GM23248 (cell line): ENCODE measurements around the gene MOV10. TPM values are rescaled to one million over a fixed set of nuclear protein-coding genes. Genes with fewer than 3 reads are reported as not detected.
"Not testable (repeated sequence)": the region's sequence is repeated elsewhere in the genome, so short reads cannot be mapped to it uniquely, and the experiment has no call there.

ENCODE experiments used
- DNase-seq: peaks from one replicate; pipeline ENCODE4 v3.0.0-alpha.2; 2015
- H2AFZ ChIP-seq: fragments of 200-600 bp; sonication (generic); 2 replicates; pipeline ENCODE4 v1.6.1; 2016; ENCODE audit warnings: antibody characterized with exemption
- H3F3A ChIP-seq: fragments of 200-600 bp; sonication (generic); 2 replicates; pipeline ENCODE4 v1.6.1; 2016; ENCODE audit warnings: mild to moderate bottlenecking, antibody characterized with exemption, mixed run types; ENCODE audit not compliant: insufficient read depth
- H3K27ac ChIP-seq: fragments of 200-600 bp; sonication (generic); 2 replicates; pipeline ENCODE4 v1.5.1; 2016; ENCODE audit warnings: mild to moderate bottlenecking
- H3K27me3 ChIP-seq: fragments of 200-600 bp; sonication (generic); replicated peaks from 2 replicates; pipeline ENCODE4 v1.6.1; 2016; ENCODE audit warnings: mild to moderate bottlenecking; ENCODE audit not compliant: insufficient read depth
- H3K36me3 ChIP-seq: fragments of 200-600 bp; sonication (generic); 2 replicates; pipeline ENCODE4 v1.6.1; 2016; ENCODE audit warnings: low read depth, mild to moderate bottlenecking
- H3K4me1 ChIP-seq: fragments of 200-600 bp; sonication (generic); 2 replicates; pipeline ENCODE4 v1.6.1; 2016; ENCODE audit warnings: mild to moderate bottlenecking; ENCODE audit not compliant: insufficient read depth
- H3K4me2 ChIP-seq: fragments of 200-600 bp; sonication (generic); one replicate; pipeline ENCODE4 v1.6.1; 2016; ENCODE audit warnings: mild to moderate bottlenecking; ENCODE audit not compliant: unreplicated experiment
- H3K4me3 ChIP-seq: fragments of 200-600 bp; sonication (generic); 2 replicates; pipeline ENCODE4 v1.5.1; 2016; ENCODE audit warnings: mild to moderate bottlenecking
- H3K79me2 ChIP-seq: fragments of 200-600 bp; sonication (generic); 2 replicates; pipeline ENCODE4 v1.6.1; 2016; ENCODE audit warnings: mild to moderate bottlenecking; ENCODE audit not compliant: insufficient read depth
- H3K9ac ChIP-seq: fragments of 200-600 bp; sonication (generic); 2 replicates; pipeline ENCODE4 v1.6.1; 2016; ENCODE audit warnings: mild to moderate bottlenecking
- H3K9me2 ChIP-seq: fragments of 200-600 bp; sonication (generic); 2 replicates; pipeline ENCODE4 v1.6.1; 2016; ENCODE audit warnings: mixed run types, mild to moderate bottlenecking, moderate library complexity; ENCODE audit not compliant: insufficient read depth
- H3K9me3 ChIP-seq: fragments of 200-600 bp; sonication (generic); one replicate; pipeline ENCODE4 v1.6.1; 2017; ENCODE audit warnings: low read depth
- H4K20me1 ChIP-seq: fragments of 200-600 bp; sonication (generic); 2 replicates; pipeline ENCODE4 v1.6.0; 2016; ENCODE audit not compliant: insufficient read depth
- EZH2 ChIP-seq: fragments of 200-600 bp; sonication (generic); IDR thresholded peaks from 2 replicates; pipeline ENCODE4 v1.6.1; 2018; ENCODE audit warnings: antibody characterized with exemption, mild to moderate bottlenecking; ENCODE audit not compliant: insufficient read depth, poor library complexity, severe bottlenecking
- EZH2phosphoT487 ChIP-seq: fragments of 200-600 bp; sonication (generic); IDR thresholded peaks from 2 replicates; pipeline ENCODE4 v1.6.1; 2018; ENCODE audit warnings: antibody characterized with exemption, moderate library complexity, mild to moderate bottlenecking, low read depth; ENCODE audit not compliant: insufficient read depth
- WGBS, 2 experiments: methylation state at CpG; one replicate each; pipeline ENCODE4 v1.1.6; 2015 to 2017; ENCODE audit warnings: low lambda C conversion rate in 2 of 2, low coverage in 1 of 2; ENCODE audit errors: missing lambda C conversion rate in 2 of 2; 5-methylcytosine and 5-hydroxymethylcytosine counted together
- in situ Hi-C: fragments of 300-500 bp; cut with MboI; formaldehyde crosslinking; loops from 2 replicates; pipeline ENCODE4 v1.15.0; 2020
- polyA plus RNA-seq: library from polyadenylated mRNA; unstranded; fragments of >200 nt; fragmentation: Nextera tagmentation; extraction: Ambion mirVana; gene quantifications from 2 replicates; pipeline ENCODE4 v1.2.1, GENCODE V29; 2016
- total RNA-seq: library from RNA; depleted of rRNA; stranded (reverse); fragments of >200 nt; shearing (Covaris generic); gene quantifications from 2 replicates; pipeline ENCODE4 v1.2.3, GENCODE V29; 2014

The MOV10 gene
- total and polyA plus RNA-seq, 2 experiments from 2014 or later: 16.5 to 29.1 TPM

GRCh38 chr1:112636597-112637253 is 37.7 kb upstream of the MOV10 start:
- peak; percentile 26 for DNase-seq
- Histone ChIP-seq H3K9ac (peak overlapping the region; percentile 25), H4K20me1 (peaks cover 39% of the 10 kb centered on the region; the same call in 1 of the 2 replicates)

GRCh38 chr1:112637254-112638109 is 37.0 kb upstream of the MOV10 start:
- 98 to 99% methylated on average over 4 of the region's 4 CpGs for WGBS, 2 experiments
- peak; percentile 67 for DNase-seq
- peak overlapping the region; percentile 68 for H3K27ac ChIP-seq

More at GRCh38 chr1:112636597-112637253, 37.7 kb upstream of the MOV10 start:
- TF ChIP-seq EZH2phosphoT487 (no peak), EZH2 (no peak)
- in situ Hi-C loops: no loop called here
- H3K4me2 ChIP-seq: peak overlapping the region; percentile 51
- no peak overlapping the region for H2AFZ ChIP-seq
- no peaks in the 10 kb centered on the region for H3K9me2 ChIP-seq
- peak overlapping the region; percentile 10; the same call in 1 of the 2 replicates for H3K4me3 ChIP-seq
- H3K9me3 ChIP-seq: no peaks in the 10 kb centered on the region
- peaks cover 30% of the 10 kb centered on the region for H3K4me1 ChIP-seq
- no peaks in the 10 kb centered on the region for H3K27me3 ChIP-seq
- peaks cover 40% of the 10 kb centered on the region for H3F3A ChIP-seq
- H3K79me2 ChIP-seq: peaks cover 93% of the 10 kb centered on the region
- H3K27ac ChIP-seq: peak overlapping the region; percentile 68
- no peaks in the 10 kb centered on the region; the same call in 1 of the 2 replicates for H3K36me3 ChIP-seq

GRCh38 chr1:112638110-112638428 is 36.4 kb upstream of the MOV10 start:
- no peak overlapping the region for H2AFZ ChIP-seq
- peak overlapping the region; percentile 68 for H3K27ac ChIP-seq
- H3F3A ChIP-seq: peaks cover 38% of the 10 kb centered on the region
- H3K27me3 ChIP-seq: no peaks in the 10 kb centered on the region
- in situ Hi-C loops: no loop called here
- no peak overlapping the region for H3K4me3 ChIP-seq
- H3K36me3 ChIP-seq: no peaks in the 10 kb centered on the region; the same call in 1 of the 2 replicates
- peaks cover 30% of the 10 kb centered on the region for H3K4me1 ChIP-seq
- peaks cover 32% of the 10 kb centered on the region; the same call in 1 of the 2 replicates for H4K20me1 ChIP-seq
- 92 to 100% methylated on average over 1 of the region's 1 CpG for WGBS, 2 experiments
- peak; percentile 56 for DNase-seq
- H3K9me3 ChIP-seq: no peaks in the 10 kb centered on the region
- H3K79me2 ChIP-seq: peaks cover 93% of the 10 kb centered on the region
- H3K4me2 ChIP-seq: peak overlapping the region; percentile 51
- no peak overlapping the region for H3K9ac ChIP-seq
- TF ChIP-seq EZH2: no peak
- no peak for TF ChIP-seq EZH2phosphoT487
- no peaks in the 10 kb centered on the region for H3K9me2 ChIP-seq

More at GRCh38 chr1:112637254-112638109, 37.0 kb upstream of the MOV10 start:
- H3K9me3 ChIP-seq: no peaks in the 10 kb centered on the region
- peak overlapping the region; percentile 10; the same call in 1 of the 2 replicates for H3K4me3 ChIP-seq
- peaks cover 38% of the 10 kb centered on the region; the same call in 1 of the 2 replicates for H4K20me1 ChIP-seq
- H3K27me3 ChIP-seq: no peaks in the 10 kb centered on the region
- peaks cover 93% of the 10 kb centered on the region for H3K79me2 ChIP-seq
- in situ Hi-C loops: no loop called here
- H3K36me3 ChIP-seq: no peaks in the 10 kb centered on the region; the same call in 1 of the 2 replicates
- peak overlapping the region; percentile 25; the same call in 1 of the 2 replicates for H3K9ac ChIP-seq
- peak overlapping the region; percentile 51 for H3K4me2 ChIP-seq
- H3F3A ChIP-seq: peaks cover 38% of the 10 kb centered on the region
- H3K9me2 ChIP-seq: no peaks in the 10 kb centered on the region
- TF ChIP-seq EZH2phosphoT487 (no peak), EZH2 (no peak)
- H3K4me1 ChIP-seq: peaks cover 30% of the 10 kb centered on the region
- H2AFZ ChIP-seq: no peak overlapping the region

- H3K4me2 ChIP-seq, H3K27me3 ChIP-seq, H3K4me3 ChIP-seq, H2AFZ ChIP-seq, H3K9ac ChIP-seq, H3K36me3 ChIP-seq, H3K9me3 ChIP-seq, in situ Hi-C loops, DNase-seq, H3K27ac ChIP-seq, H3K9me2 ChIP-seq: not testable (repeated sequence)
- Histone ChIP-seq H3F3A (peaks cover 29% of the 10 kb centered on the region), H3K79me2 (peaks cover 93% of the 10 kb centered on the region), H4K20me1 (peaks cover 31% of the 10 kb centered on the region; the same call in 1 of the 2 replicates), H3K4me1 (peaks cover 30% of the 10 kb centered on the region)
- WGBS, 2 experiments: 83 to 92% methylated on average over 5 to 17 of the region's 23 CpGs
Observed at GRCh38 chr1:112640437-112640836, 34.0 kb upstream of the MOV10 start.
